SK-N-SH treated with all-trans-retinoic acid at 6 μM for 48 hours (cell line): ENCODE results near the gene SGIP1.

ENCODE experiments used
- ARNTL ChIP-seq: fragments of 450-650 bp; formaldehyde crosslinking; IDR thresholded peaks from 2 replicates; pipeline ENCODE4 v1.5.0; 2020; ENCODE audit warnings: low read depth, mild to moderate bottlenecking, moderate library complexity, borderline replicate concordance
- BACH2 ChIP-seq: fragments of 250-450 bp; sonication (Bioruptor Pico); IDR thresholded peaks from 2 replicates; pipeline ENCODE4 v1.9.0; 2021; ENCODE audit warnings: mild to moderate bottlenecking, borderline replicate concordance
- ESRRG ChIP-seq: fragments of 250-450 bp; sonication (Bioruptor Pico); IDR thresholded peaks from 2 replicates; pipeline ENCODE4 v1.6.1; 2021; ENCODE audit warnings: mild to moderate bottlenecking
- GLIS3 ChIP-seq: fragments of 250-450 bp; sonication (Bioruptor Pico); IDR thresholded peaks from 2 replicates; pipeline ENCODE4 v1.5.0; 2020; ENCODE audit warnings: mild to moderate bottlenecking, moderate library complexity
- ISL1 ChIP-seq: fragments of 250-450 bp; sonication (Bioruptor Pico); IDR thresholded peaks from 2 replicates; pipeline ENCODE4 v2.1.2; 2022; ENCODE audit warnings: mild to moderate bottlenecking, moderate library complexity
- RARB ChIP-seq: fragments of 250-450 bp; sonication (Bioruptor Pico); IDR thresholded peaks from 2 replicates; pipeline ENCODE4 v1.8.0; 2021; ENCODE audit warnings: mild to moderate bottlenecking, moderate library complexity
- SNAI2 ChIP-seq: fragments of 250-450 bp; sonication (Bioruptor Pico); IDR thresholded peaks from 2 replicates; pipeline ENCODE4 v1.5.0; 2020; ENCODE audit warnings: mild to moderate bottlenecking, moderate library complexity
- ZFP3 ChIP-seq: fragments of 250-450 bp; sonication (Bioruptor Pico); IDR thresholded peaks from 2 replicates; pipeline ENCODE4 v1.5.0; 2020; ENCODE audit warnings: mild to moderate bottlenecking, moderate library complexity
- ZFP30 ChIP-seq: fragments of 450-650 bp; formaldehyde crosslinking; IDR thresholded peaks from 2 replicates; pipeline ENCODE4 v1.5.0; 2022; ENCODE audit warnings: mild to moderate bottlenecking, moderate library complexity
- ZNF70 ChIP-seq: fragments of 450-650 bp; formaldehyde crosslinking; IDR thresholded peaks from 2 replicates; pipeline ENCODE4 v1.5.0; 2020; ENCODE audit warnings: mild to moderate bottlenecking, moderate library complexity
- TF ChIP-seq, protein P1 (sequence below): fragments of 250-450 bp; sonication (Bioruptor Pico); IDR thresholded peaks from 2 replicates; pipeline ENCODE4 v1.8.0; 2020; ENCODE audit warnings: mild to moderate bottlenecking, moderate library complexity, borderline replicate concordance
- TF ChIP-seq, protein P2 (sequence below): fragments of 250-450 bp; sonication (Bioruptor Pico); IDR thresholded peaks from 2 replicates; pipeline ENCODE4 v1.5.1; 2020; ENCODE audit warnings: low read depth, mild to moderate bottlenecking, moderate library complexity
- TF ChIP-seq, protein P3 (sequence below): fragments of 250-450 bp; sonication (Bioruptor Pico); IDR thresholded peaks from 2 replicates; pipeline ENCODE4 v1.8.0; 2021; ENCODE audit warnings: low read depth, mild to moderate bottlenecking, moderate library complexity, borderline replicate concordance
- TF ChIP-seq, protein P4 (sequence below): fragments of 250-450 bp; sonication (Bioruptor Pico); IDR thresholded peaks from 2 replicates; pipeline ENCODE4 v1.5.0; 2020; ENCODE audit warnings: mild to moderate bottlenecking, moderate library complexity

DNA sequence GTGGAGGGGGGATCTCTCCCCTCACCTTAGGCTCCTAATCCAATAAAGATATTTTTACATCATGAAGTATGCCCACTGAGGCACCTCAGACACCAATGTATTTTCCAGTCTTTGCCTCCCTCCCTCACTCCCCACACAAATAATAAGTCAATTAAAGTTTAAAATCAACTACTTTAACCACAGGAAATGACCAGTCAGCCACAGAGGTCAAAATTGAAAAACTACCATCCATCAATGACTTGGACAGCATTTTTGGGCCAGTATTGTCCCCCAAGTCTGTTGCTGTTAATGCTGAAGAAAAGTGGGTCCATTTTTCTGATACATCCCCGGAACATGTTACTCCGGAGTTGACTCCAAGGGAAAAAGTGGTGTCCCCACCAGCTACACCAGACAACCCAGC, 147.7 kb downstream of the SGIP1 start:
- TF ChIP-seq, protein P1, sequence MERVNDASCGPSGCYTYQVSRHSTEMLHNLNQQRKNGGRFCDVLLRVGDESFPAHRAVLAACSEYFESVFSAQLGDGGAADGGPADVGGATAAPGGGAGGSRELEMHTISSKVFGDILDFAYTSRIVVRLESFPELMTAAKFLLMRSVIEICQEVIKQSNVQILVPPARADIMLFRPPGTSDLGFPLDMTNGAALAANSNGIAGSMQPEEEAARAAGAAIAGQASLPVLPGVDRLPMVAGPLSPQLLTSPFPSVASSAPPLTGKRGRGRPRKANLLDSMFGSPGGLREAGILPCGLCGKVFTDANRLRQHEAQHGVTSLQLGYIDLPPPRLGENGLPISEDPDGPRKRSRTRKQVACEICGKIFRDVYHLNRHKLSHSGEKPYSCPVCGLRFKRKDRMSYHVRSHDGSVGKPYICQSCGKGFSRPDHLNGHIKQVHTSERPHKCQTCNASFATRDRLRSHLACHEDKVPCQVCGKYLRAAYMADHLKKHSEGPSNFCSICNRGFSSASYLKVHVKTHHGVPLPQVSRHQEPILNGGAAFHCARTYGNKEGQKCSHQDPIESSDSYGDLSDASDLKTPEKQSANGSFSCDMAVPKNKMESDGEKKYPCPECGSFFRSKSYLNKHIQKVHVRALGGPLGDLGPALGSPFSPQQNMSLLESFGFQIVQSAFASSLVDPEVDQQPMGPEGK (CRISPR knock-in tag), result no peak
- TF ChIP-seq ZFP3 (no peak), ESRRG (CRISPR knock-in tag) (no peak), BACH2 (no peak), SNAI2 (no peak), ISL1 (CRISPR knock-in tag) (no peak), ARNTL (no peak), ZNF70 (CRISPR knock-in tag) (no peak), RARB (CRISPR knock-in tag) (no peak), ZFP30 (CRISPR knock-in tag) (no peak), GLIS3 (CRISPR knock-in tag) (no peak)
- TF ChIP-seq, protein P2, sequence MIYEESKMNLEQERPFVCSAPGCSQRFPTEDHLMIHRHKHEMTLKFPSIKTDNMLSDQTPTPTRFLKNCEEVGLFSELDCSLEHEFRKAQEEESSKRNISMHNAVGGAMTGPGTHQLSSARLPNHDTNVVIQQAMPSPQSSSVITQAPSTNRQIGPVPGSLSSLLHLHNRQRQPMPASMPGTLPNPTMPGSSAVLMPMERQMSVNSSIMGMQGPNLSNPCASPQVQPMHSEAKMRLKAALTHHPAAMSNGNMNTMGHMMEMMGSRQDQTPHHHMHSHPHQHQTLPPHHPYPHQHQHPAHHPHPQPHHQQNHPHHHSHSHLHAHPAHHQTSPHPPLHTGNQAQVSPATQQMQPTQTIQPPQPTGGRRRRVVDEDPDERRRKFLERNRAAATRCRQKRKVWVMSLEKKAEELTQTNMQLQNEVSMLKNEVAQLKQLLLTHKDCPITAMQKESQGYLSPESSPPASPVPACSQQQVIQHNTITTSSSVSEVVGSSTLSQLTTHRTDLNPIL (CRISPR knock-in tag), result no peak
- TF ChIP-seq, protein P3, sequence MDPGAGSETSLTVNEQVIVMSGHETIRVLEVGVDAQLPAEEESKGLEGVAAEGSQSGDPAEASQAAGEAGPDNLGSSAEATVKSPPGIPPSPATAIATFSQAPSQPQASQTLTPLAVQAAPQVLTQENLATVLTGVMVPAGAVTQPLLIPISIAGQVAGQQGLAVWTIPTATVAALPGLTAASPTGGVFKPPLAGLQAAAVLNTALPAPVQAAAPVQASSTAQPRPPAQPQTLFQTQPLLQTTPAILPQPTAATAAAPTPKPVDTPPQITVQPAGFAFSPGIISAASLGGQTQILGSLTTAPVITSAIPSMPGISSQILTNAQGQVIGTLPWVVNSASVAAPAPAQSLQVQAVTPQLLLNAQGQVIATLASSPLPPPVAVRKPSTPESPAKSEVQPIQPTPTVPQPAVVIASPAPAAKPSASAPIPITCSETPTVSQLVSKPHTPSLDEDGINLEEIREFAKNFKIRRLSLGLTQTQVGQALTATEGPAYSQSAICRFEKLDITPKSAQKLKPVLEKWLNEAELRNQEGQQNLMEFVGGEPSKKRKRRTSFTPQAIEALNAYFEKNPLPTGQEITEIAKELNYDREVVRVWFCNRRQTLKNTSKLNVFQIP, result no peak
- TF ChIP-seq, protein P4, sequence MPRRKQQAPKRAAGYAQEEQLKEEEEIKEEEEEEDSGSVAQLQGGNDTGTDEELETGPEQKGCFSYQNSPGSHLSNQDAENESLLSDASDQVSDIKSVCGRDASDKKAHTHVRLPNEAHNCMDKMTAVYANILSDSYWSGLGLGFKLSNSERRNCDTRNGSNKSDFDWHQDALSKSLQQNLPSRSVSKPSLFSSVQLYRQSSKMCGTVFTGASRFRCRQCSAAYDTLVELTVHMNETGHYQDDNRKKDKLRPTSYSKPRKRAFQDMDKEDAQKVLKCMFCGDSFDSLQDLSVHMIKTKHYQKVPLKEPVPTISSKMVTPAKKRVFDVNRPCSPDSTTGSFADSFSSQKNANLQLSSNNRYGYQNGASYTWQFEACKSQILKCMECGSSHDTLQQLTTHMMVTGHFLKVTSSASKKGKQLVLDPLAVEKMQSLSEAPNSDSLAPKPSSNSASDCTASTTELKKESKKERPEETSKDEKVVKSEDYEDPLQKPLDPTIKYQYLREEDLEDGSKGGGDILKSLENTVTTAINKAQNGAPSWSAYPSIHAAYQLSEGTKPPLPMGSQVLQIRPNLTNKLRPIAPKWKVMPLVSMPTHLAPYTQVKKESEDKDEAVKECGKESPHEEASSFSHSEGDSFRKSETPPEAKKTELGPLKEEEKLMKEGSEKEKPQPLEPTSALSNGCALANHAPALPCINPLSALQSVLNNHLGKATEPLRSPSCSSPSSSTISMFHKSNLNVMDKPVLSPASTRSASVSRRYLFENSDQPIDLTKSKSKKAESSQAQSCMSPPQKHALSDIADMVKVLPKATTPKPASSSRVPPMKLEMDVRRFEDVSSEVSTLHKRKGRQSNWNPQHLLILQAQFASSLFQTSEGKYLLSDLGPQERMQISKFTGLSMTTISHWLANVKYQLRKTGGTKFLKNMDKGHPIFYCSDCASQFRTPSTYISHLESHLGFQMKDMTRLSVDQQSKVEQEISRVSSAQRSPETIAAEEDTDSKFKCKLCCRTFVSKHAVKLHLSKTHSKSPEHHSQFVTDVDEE, result no peak
